HG03280 (cell line): ENCODE measurements around the gene ULK3.
A peak's percentile ranks its signal among the peaks of the same experiment; 100 is the strongest.

Source experiments
- ATAC-seq: cut with Tn5 transposase; IDR thresholded peaks from one replicate; pipeline ENCODE4 v1.9.1; 2021; ENCODE audit warnings: mild to moderate bottlenecking, moderate library complexity; ENCODE audit not compliant: unreplicated experiment

Gene ULK3

DNA sequence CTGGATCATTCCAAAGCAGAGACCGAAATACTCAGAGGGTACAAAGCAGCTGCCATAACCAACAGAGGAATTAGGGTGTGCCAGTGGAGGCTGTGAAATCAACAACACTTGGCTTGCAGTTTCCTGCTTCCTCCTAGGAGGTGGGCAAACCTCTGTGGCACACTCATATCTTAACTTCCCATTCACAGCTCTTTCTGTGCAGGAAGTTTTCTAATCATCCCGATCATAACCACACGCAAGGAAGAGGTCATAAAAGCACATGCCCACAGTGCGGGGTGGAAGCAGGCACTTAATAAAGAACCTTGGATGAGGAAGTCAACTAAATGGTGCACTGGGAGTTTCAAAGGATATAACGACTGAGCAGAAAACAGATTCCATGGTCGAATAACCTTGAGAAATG lies 25.1 kb upstream of the ULK3 start:
- ATAC-seq, result no peak

- ATAC-seq, result no peak
Measured at GRCh38 chr15:74867466-74868038, 24.6 kb upstream of the ULK3 start.

- ATAC-seq, result no peak
Measured at GRCh38 chr15:74866090-74866489, 23.1 kb upstream of the ULK3 start.

GRCh38 chr15:74865316-74865715 lies 22.4 kb upstream of the ULK3 start:
- ATAC-seq, result no peak

DNA sequence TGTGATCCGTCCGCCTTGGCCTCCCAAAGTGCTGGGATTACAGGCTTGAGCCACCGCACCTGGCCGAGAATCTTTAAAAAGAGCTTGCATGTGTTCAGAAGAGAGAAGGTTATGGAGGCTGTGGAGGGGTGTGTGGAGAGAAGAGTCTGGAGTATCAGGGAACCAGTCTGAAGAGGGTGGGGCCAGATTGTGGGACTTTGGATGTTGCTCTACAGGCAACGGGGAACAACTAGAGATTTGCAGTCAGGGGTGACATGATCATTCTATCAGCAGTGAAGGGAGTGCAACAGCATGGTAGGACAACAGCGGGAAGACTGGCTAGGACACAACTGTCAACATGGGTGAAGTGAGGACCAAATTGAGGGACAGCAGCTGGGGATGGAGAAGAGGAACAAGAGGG lies 21.3 kb upstream of the ULK3 start:
- no peak for ATAC-seq

DNA sequence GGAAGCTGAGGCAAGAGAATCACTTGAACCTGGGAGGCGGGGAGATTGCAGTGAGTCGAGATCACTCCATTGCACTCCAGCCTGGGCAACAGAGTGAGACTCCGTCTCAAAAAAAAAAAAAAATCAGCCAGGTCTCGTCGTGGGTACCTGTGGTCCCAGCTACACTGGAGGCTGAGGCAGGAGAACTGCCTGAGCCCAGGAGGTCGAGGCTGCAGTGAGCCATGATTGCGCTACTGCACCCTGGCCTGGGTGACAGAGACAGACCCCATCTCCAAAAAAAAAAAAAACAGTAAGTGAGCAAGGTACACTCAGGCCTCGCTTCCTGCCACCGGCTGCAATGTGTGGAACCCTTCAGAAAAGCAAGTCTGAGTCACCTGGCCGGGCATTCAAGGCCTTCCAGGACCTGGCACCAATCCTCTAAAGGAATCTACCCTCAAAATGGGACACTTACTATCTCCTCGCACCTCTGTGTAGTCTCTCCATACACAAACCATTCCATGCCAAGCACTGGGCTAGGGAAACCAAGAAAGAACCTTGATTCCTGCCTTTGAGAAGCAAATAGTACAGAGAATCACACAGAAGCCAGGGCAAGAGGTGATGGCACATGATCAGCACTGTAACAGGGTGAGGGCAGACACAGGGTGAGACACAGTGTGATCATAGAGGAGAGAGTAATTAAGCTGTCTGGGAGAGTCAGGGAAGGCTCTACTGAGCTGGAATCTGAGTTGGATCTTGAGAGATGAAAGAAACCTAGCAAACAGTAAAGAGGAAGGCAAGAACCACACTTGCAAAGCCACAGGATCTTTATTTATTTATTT lies 20.5 kb upstream of the ULK3 start:
- no peak for ATAC-seq

DNA sequence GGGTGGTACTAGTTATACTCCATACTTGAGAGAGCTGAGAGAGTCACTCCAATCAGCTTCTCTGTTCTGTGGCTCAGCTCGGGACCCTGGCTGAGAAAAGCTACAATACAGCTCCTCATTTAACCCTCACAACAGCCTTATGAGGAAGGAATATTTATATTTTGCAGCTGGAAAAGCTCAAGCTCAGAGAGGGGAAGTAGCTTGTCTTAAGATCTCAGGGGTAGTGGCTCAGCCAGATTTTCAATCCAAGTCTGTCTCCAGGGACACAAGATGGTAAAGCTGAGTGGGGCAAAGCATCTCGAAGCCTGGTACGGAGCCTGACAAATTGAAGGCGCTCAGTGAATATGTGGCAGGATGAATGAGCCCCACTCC lies 15.4 kb upstream of the ULK3 start:
- no peak for ATAC-seq

- peak; percentile 21 for ATAC-seq
Measured at GRCh38 chr15:74857671-74858368, 14.9 kb upstream of the ULK3 start.

DNA sequence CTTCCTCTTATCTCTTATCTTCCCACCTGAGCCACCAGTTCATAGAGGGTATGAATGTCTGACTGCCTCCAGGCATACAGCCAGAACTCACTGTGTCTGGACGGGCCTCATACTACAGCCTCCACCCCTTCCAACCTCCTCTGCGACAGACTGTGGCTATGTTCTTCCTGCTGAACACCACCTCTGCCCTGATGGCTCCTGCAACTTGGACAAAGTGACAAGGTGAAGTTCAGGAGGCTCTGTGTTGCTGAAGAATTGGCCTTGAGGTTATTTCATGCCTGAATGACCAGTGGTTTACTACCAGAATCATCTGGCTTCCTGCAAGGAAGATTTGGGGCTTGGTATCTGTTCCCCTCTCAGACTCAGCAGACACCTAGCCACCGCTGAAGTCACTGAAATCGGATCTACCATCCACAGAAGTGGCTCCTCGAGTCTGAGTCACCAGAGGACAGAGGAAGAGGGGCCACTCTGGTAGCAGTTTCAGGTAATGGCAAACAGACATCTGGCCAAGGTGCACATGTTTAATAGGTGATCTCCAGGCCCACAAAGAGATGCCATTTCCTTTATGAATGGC lies 14.2 kb upstream of the ULK3 start:
- ATAC-seq, result peak; percentile 65

GRCh38 chr15:74856537-74856936 lies 13.6 kb upstream of the ULK3 start:
- ATAC-seq, result no peak

DNA sequence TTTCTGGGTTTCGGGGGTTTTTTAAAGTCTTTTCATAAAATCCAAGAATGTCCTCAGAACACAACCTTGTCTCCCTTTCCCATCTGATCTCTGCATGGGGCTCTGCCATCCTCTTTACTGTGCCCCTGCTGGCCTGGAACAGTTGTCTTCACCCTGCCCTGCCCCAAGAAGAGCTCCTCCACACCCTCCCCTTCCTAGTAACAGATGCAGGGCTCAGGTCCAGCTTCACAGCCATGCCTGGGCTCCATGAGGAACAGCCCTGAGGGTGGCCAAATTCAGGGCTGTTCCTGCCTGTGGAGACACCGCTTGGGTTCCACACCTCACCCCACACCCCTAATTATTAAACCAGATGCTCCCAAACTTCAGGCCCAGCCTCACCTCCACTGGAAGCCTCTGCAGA lies 12.9 kb upstream of the ULK3 start:
- no peak for ATAC-seq

DNA sequence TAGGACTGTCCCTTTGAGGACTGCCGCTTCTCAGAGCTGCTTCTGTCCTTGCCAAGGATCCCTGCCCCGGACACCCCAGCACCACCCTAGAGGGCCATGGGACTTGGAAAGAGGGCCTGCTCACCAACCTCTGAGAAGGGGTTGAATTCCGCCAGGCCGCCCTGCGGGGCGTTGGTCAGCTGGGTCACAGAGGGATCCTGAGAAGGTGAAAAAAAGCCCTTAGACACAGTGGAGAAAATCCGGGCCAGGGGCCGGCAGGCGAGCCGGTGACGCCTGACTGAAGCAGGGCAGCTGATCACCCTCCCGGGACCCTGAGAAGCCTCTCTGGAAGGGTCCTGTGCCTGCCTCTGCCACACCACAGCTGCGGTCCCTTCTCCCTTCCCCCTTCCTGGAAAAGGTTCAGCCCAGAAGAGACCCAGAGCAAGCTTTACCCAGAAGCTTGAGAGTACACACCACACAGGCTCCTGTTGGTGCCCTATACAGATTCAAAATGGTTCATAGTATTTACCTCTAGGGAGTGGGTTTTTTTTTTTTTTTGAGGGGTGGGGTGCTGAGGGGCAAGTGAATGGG lies 11.6 kb upstream of the ULK3 start:
- no peak for ATAC-seq

GRCh38 chr15:74851960-74852359 lies 9.0 kb upstream of the ULK3 start:
- no peak for ATAC-seq

GRCh38 chr15:74850393-74850792 lies 7.4 kb upstream of the ULK3 start:
- no peak for ATAC-seq

DNA sequence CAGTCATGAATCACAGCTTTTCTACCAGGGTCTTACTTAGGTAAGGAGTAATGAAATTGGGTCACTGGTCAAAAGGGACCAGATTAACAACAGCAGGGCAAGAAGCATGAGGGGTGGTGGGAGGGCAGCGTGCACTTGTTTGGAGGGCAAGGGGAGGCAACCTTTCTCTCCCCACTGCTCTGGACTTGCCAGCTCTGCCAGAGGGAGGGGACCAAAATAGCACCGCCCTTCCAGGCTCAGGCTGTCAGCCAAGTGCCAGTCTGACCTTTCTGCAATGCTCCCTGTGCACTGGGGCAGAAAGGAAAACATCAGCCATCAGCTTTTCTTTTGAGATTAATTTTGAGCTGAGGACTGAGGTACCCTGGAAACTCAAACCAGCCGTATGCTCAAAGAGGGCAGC lies 4.5 kb upstream of the ULK3 start:
- ATAC-seq, result no peak

DNA sequence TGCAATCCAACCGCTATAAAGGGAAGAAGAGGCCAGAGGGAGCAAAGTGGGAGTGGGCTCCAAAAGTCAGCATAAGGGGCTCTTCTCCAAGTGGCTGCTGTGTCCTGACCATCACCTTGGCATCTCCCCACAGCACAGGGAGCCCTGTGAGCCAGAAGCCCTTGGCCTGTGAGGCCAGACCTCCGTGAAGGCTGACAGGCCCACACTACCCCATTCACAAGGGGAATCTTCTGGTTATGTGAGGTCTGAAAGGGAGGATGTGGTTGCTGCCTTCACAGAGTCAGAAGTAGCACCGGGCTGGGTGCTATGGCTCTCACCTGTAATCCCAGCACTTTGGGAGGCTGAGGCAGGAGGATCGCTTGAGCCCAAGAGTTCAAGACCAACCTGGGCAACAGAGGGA lies 2.6 kb upstream of the ULK3 start:
- ATAC-seq, result no peak

- no peak for ATAC-seq
Measured at GRCh38 chr15:74845208-74845568, 2.2 kb upstream of the ULK3 start.

- no peak for ATAC-seq
Measured at GRCh38 chr15:74844319-74845207, 1.6 kb upstream of the ULK3 start.

- ATAC-seq, result no peak
Measured at GRCh38 chr15:74843891-74844299, 939 bp upstream of the ULK3 start.

DNA sequence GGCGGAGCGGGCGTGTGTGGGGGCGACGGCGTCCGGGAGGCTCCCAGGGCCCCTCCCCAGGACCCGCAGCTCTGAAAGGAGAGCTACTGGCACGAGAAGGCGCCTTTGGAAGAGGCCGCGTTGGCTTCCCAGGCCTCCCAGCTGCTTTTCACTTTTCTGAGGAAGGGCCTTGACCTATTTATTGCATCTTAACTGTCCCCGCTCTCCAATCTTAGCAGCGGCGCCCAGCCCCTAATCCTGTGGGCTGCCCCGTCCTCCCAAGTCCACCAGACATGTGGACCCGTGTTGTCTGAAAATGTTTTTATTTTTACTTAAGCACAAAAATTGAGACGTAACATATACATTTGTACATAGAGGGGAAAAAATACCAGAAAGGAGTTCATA lies 481 bp upstream of the ULK3 start:
- no peak for ATAC-seq
